ENCODE results near the gene ENO4.
A peak's percentile ranks its signal among the peaks of the same experiment; 100 is the strongest.

Gene ENO4

GRCh38 chr10:116808706-116809105 is 40.6 kb upstream of the ENO4 start:
- TF ChIP-seq CTCF (IDR thresholded peaks at IDR 0.05; ENCODE audit: low read depth, low read length): no peak
- H3K4me3 ChIP-seq (ENCODE audit: low read depth, low read length): no peak overlapping the region

- no peak overlapping the region for H3K4me3 ChIP-seq (ENCODE audit: low read depth, low read length)
- TF ChIP-seq CTCF (IDR thresholded peaks at IDR 0.05; ENCODE audit: low read depth, low read length): peak; percentile 47
Measured at GRCh38 chr10:116809483-116810119, 39.7 kb upstream of the ENO4 start.

- no peak overlapping the region for H3K4me3 ChIP-seq (ENCODE audit: low read depth, low read length)
- no peak for TF ChIP-seq CTCF (IDR thresholded peaks at IDR 0.05; ENCODE audit: low read depth, low read length)
Measured at GRCh38 chr10:116810120-116810500, 39.2 kb upstream of the ENO4 start.

- no peak overlapping the region for H3K4me3 ChIP-seq (ENCODE audit: low read depth, low read length)
- TF ChIP-seq CTCF (IDR thresholded peaks at IDR 0.05; ENCODE audit: low read depth, low read length): no peak
Measured at GRCh38 chr10:116810895-116811294, 38.4 kb upstream of the ENO4 start.

GRCh38 chr10:116811691-116812090 is 37.6 kb upstream of the ENO4 start:
- no peak for TF ChIP-seq CTCF (IDR thresholded peaks at IDR 0.05; ENCODE audit: low read depth, low read length)
- no peak overlapping the region for H3K4me3 ChIP-seq (ENCODE audit: low read depth, low read length)

GRCh38 chr10:116815641-116816415 is 33.5 kb upstream of the ENO4 start:
- no peak for TF ChIP-seq CTCF (IDR thresholded peaks at IDR 0.05; ENCODE audit: low read depth, low read length)
- no peak overlapping the region for H3K4me3 ChIP-seq (ENCODE audit: low read depth, low read length)

- H3K4me3 ChIP-seq (ENCODE audit: low read depth, low read length): no peak overlapping the region
- no peak for TF ChIP-seq CTCF (IDR thresholded peaks at IDR 0.05; ENCODE audit: low read depth, low read length)
Measured at GRCh38 chr10:116817178-116817577, 32.1 kb upstream of the ENO4 start.

Measured in WI38 (cell line).